ENCODE data around the gene SRD5A3.

The SRD5A3 gene

GRCh38 chr4:55369968-55370367 lies 23.9 kb downstream of the SRD5A3 start:
- no peak for FAIRE-seq

GRCh38 chr4:55372259-55372658 lies 26.2 kb downstream of the SRD5A3 start:
- no peak for DNase-seq (ENCODE audit: extremely low spot score, insufficient read length, low read depth)
- no peak for FAIRE-seq

More at GRCh38 chr4:55369968-55370367, 23.9 kb downstream of the SRD5A3 start:
- no peak for DNase-seq (ENCODE audit: extremely low spot score, insufficient read length, low read depth)

GRCh38 chr4:55373461-55373860 lies 27.4 kb downstream of the SRD5A3 start:
- DNase-seq (ENCODE audit: extremely low spot score, insufficient read length, low read depth) (no peak), FAIRE-seq (no peak)

GRCh38 chr4:55376698-55377097 lies 30.7 kb downstream of the SRD5A3 start:
- no peak for DNase-seq (ENCODE audit: extremely low spot score, insufficient read length, low read depth)
- FAIRE-seq = no peak

GRCh38 chr4:55378617-55379467 lies 32.8 kb downstream of the SRD5A3 start:
- DNase-seq (ENCODE audit: extremely low spot score, insufficient read length, low read depth) (no peak), FAIRE-seq (no peak)

- DNase-seq (ENCODE audit: extremely low spot score, insufficient read length, low read depth) (no peak), FAIRE-seq (no peak)
These were observed 34.5 kb downstream of the SRD5A3 start for GRCh38 chr4:55380576-55380975.

- DNase-seq (ENCODE audit: extremely low spot score, insufficient read length, low read depth) (no peak), FAIRE-seq (no peak)
These were observed 35.5 kb downstream of the SRD5A3 start for GRCh38 chr4:55381502-55381901.

GRCh38 chr4:55382488-55383003 lies 36.5 kb downstream of the SRD5A3 start:
- DNase-seq (ENCODE audit: extremely low spot score, insufficient read length, low read depth) (no peak), FAIRE-seq (no peak)

GRCh38 chr4:55385201-55385649 lies 39.2 kb downstream of the SRD5A3 start:
- FAIRE-seq = no peak

GRCh38 chr4:55386073-55386472 lies 40.0 kb downstream of the SRD5A3 start:
- no peak for FAIRE-seq
- no peak for DNase-seq (ENCODE audit: extremely low spot score, insufficient read length, low read depth)

More at GRCh38 chr4:55385201-55385649, 39.2 kb downstream of the SRD5A3 start:
- DNase-seq (ENCODE audit: extremely low spot score, insufficient read length, low read depth) = no peak

- FAIRE-seq = no peak
- DNase-seq (ENCODE audit: extremely low spot score, insufficient read length, low read depth) = no peak
These were observed 40.8 kb downstream of the SRD5A3 start for GRCh38 chr4:55386840-55387239.

- DNase-seq (ENCODE audit: extremely low spot score, insufficient read length, low read depth) (no peak), FAIRE-seq (no peak)
These were observed 47.6 kb downstream of the SRD5A3 start for GRCh38 chr4:55393461-55394320.

- FAIRE-seq (no peak), DNase-seq (ENCODE audit: extremely low spot score, insufficient read length, low read depth) (no peak)
These were observed 49.1 kb downstream of the SRD5A3 start for GRCh38 chr4:55395218-55395528.

GRCh38 chr4:55395529-55396307 lies 49.7 kb downstream of the SRD5A3 start, which contains the start of gene TMEM165:
TMEM165 (plus strand) TSS chr4:55395957; CDS start chr4:55396190, 233 bp downstream.
- peak; percentile 86 for DNase-seq (ENCODE audit: extremely low spot score, insufficient read length, low read depth)
- peak; percentile 89 for FAIRE-seq

GRCh38 chr4:55396308-55397125 lies 50.5 kb downstream of the SRD5A3 start:
- no peak for DNase-seq (ENCODE audit: extremely low spot score, insufficient read length, low read depth)
- FAIRE-seq = peak; percentile 42

GRCh38 chr4:55397126-55397436 lies 51.0 kb downstream of the SRD5A3 start:
- no peak for DNase-seq (ENCODE audit: extremely low spot score, insufficient read length, low read depth)
- no peak for FAIRE-seq

- DNase-seq (ENCODE audit: extremely low spot score, insufficient read length, low read depth) = no peak
- peak; percentile 60 for FAIRE-seq
These were observed 51.7 kb downstream of the SRD5A3 start for GRCh38 chr4:55397520-55398321.

- DNase-seq (ENCODE audit: extremely low spot score, insufficient read length, low read depth) = no peak
These were observed 52.4 kb downstream of the SRD5A3 start for GRCh38 chr4:55398461-55398860.

More at GRCh38 chr4:55398461-55398860, 52.4 kb downstream of the SRD5A3 start:
- no peak for FAIRE-seq
